SK-N-SH (cell line): ENCODE measurements around the gene MUC2. TPM values are rescaled to one million over a fixed set of nuclear protein-coding genes. Genes with fewer than 3 reads are reported as not detected.

Source experiments
- CTCF ChIA-PET: fragments of 300-600, 350-600 bp; formaldehyde crosslinking; extraction: SDS; loops from one replicate; lab custom pipeline; 2021; lab: Yijun Ruan, JAX
- POLR2A ChIA-PET: fragments of 350-600 bp; sonication (Branson Sonifier 250); formaldehyde crosslinking; extraction: SDS; loops from one replicate; lab custom pipeline; 2020; ENCODE audit warnings: antibody characterized with exemption, inconsistent platforms; lab: Yijun Ruan, JAX
- DNase-seq: peaks from one replicate; pipeline ENCODE4 v3.0.0; 2012
- H2AFZ ChIP-seq: fragments of 200-600 bp; sonication (generic); 2 replicates; pipeline ENCODE4 v1.8.1; 2016; ENCODE audit warnings: antibody characterized with exemption, mild to moderate bottlenecking, low read depth
- H3F3A ChIP-seq: fragments of 200-600 bp; sonication (generic); replicated peaks from 2 replicates; pipeline ENCODE3; 2016; ENCODE audit warnings: antibody characterized with exemption, mild to moderate bottlenecking; ENCODE audit not compliant: insufficient read depth
- H3K27ac ChIP-seq, 2 experiments: fragments of 200-500 bp in 1 of 2; fragments of 200-600 bp in 1 of 2; sonication (Bioruptor generic) in 1 of 2; sonication (generic), shearing (Covaris generic) in 1 of 2; 2 replicates each; pipeline versions ENCODE4 v1.5.1 to v1.6.1; 2014 to 2016; ENCODE audit warnings: low read depth in 2 of 2, inconsistent platforms in 1 of 2, low read length in 1 of 2, mild to moderate bottlenecking in 1 of 2, mixed read lengths in 1 of 2
- H3K27me3 ChIP-seq: fragments of 200-600 bp; sonication (generic), shearing (Covaris generic); 2 replicates; pipeline ENCODE4 v1.6.1; 2016; ENCODE audit warnings: mixed run types; ENCODE audit not compliant: insufficient read depth
- H3K36me3 ChIP-seq, 2 experiments: fragments of 200-500 bp in 1 of 2; fragments of 200-600 bp in 1 of 2; sonication (Bioruptor generic) in 1 of 2; sonication (generic) in 1 of 2; replicated peaks in 1 of 2; 2 replicates each; pipeline versions ENCODE3 to v1.5.1; 2014 to 2016; ENCODE audit warnings: low read length in 1 of 2, mild to moderate bottlenecking in 1 of 2; ENCODE audit not compliant: insufficient read depth in 2 of 2, control insufficient read depth in 1 of 2
- H3K4me1 ChIP-seq, 2 experiments: fragments of 200-500 bp in 1 of 2; fragments of 200-600 bp in 1 of 2; sonication (Bioruptor generic) in 1 of 2; sonication (generic), shearing (Covaris generic) in 1 of 2; 2 replicates each; pipeline versions ENCODE4 v1.5.1 to v1.6.1; 2014 to 2016; ENCODE audit warnings: low read depth in 1 of 2, low read length in 1 of 2, mixed run types in 1 of 2; ENCODE audit not compliant: insufficient read depth in 2 of 2, control insufficient read depth in 1 of 2
- H3K4me2 ChIP-seq: fragments of 200-600 bp; sonication (generic), shearing (Covaris generic); 2 replicates; pipeline ENCODE4 v1.6.1; 2017; ENCODE audit warnings: mixed run types
- H3K4me3 ChIP-seq, 2 experiments: fragments of 200-500 bp in 1 of 2; fragments of 200-600 bp in 1 of 2; sonication (Bioruptor generic) in 1 of 2; sonication (generic), shearing (Covaris generic) in 1 of 2; 2 replicates each; pipeline versions ENCODE4 v1.5.1 to v1.8.1; 2014 to 2016; ENCODE audit warnings: low read depth in 2 of 2, inconsistent platforms in 1 of 2, low read length in 1 of 2, mild to moderate bottlenecking in 1 of 2, mixed read lengths in 1 of 2, moderate library complexity in 1 of 2
- H3K79me2 ChIP-seq: fragments of 200-600 bp; sonication (generic); 2 replicates; pipeline ENCODE4 v1.8.1; 2017; ENCODE audit warnings: mild to moderate bottlenecking; ENCODE audit not compliant: insufficient read depth
- H3K9ac ChIP-seq: fragments of 200-600 bp; sonication (generic); 2 replicates; pipeline ENCODE4 v1.6.1; 2017; ENCODE audit warnings: mixed run types
- H3K9me2 ChIP-seq: fragments of 200-600 bp; sonication (generic); 2 replicates; pipeline ENCODE4 v1.6.1; 2017; ENCODE audit warnings: mixed run types
- H3K9me3 ChIP-seq: fragments of 200-600 bp; sonication (generic); 2 replicates; pipeline ENCODE4 v1.6.1; 2017; ENCODE audit warnings: mixed run types, mild to moderate bottlenecking, moderate library complexity
- H4K20me1 ChIP-seq: fragments of 200-600 bp; sonication (generic); 2 replicates; pipeline ENCODE4 v1.6.1; 2017; ENCODE audit warnings: mild to moderate bottlenecking, mixed run types; ENCODE audit not compliant: insufficient read depth
- CHD2 ChIP-seq: fragments of 150-350 bp; IDR thresholded peaks from 2 replicates; pipeline ENCODE4 v1.6.1; 2018; ENCODE audit warnings: low read length; ENCODE audit not compliant: partially characterized antibody
- EZH2phosphoT487 ChIP-seq: fragments of 200-600 bp; sonication (generic); IDR thresholded peaks from 2 replicates; pipeline ENCODE4 v1.6.1; 2017; ENCODE audit warnings: low read depth, mixed run types, mild to moderate bottlenecking, antibody characterized with exemption, moderate library complexity, borderline replicate concordance
- FOSL2 ChIP-seq: IDR thresholded peaks from 2 replicates; pipeline ENCODE4 v1.4.0; 2012; ENCODE audit warnings: low read depth, mild to moderate bottlenecking, moderate library complexity, borderline replicate concordance
- FOXJ3 ChIP-seq: sonication (generic); formaldehyde crosslinking; IDR thresholded peaks from 2 replicates; pipeline ENCODE4 v1.5.1; 2020; ENCODE audit warnings: mild to moderate bottlenecking, missing genetic modification reagents
- FOXM1 ChIP-seq: IDR thresholded peaks from 2 replicates; pipeline ENCODE4 v1.4.0; 2012; ENCODE audit warnings: low read depth, mild to moderate bottlenecking
- GABPA ChIP-seq: IDR thresholded peaks from 2 replicates; pipeline ENCODE4 v1.4.0; 2012; ENCODE audit warnings: low read depth, mild to moderate bottlenecking
- JUND ChIP-seq: IDR thresholded peaks from 2 replicates; pipeline ENCODE4 v1.4.0; 2012
- MEF2A ChIP-seq: IDR thresholded peaks from 2 replicates; pipeline ENCODE4 v1.4.0; 2012; ENCODE audit warnings: low read depth, borderline replicate concordance
- RAD21 ChIP-seq: IDR thresholded peaks from 2 replicates; pipeline ENCODE4 v1.6.1; 2012; ENCODE audit warnings: mild to moderate bottlenecking, low read length
- REST ChIP-seq: IDR thresholded peaks from 2 replicates; pipeline ENCODE4 v1.6.1; 2012; ENCODE audit warnings: mild to moderate bottlenecking, low read depth, low read length, moderate library complexity
- SIN3A ChIP-seq: IDR thresholded peaks from 2 replicates; pipeline ENCODE4 v1.6.1; 2012; ENCODE audit warnings: low read depth, mild to moderate bottlenecking, low read length, moderate library complexity, borderline replicate concordance
- SMC3 ChIP-seq: IDR thresholded peaks from 2 replicates; pipeline ENCODE4 v1.6.1; 2012; ENCODE audit warnings: low read depth, low read length, improper control_type of control experiment
- ZBTB33 ChIP-seq: IDR thresholded peaks from 2 replicates; pipeline ENCODE4 v1.4.0; 2012; ENCODE audit warnings: low read depth, borderline replicate concordance
- WGBS: methylation state at CpG from one replicate; pipeline ENCODE4 v1.1.6; 2017; ENCODE audit warnings: low lambda C conversion rate; 5-methylcytosine and 5-hydroxymethylcytosine counted together
- polyA plus RNA-seq, 3 experiments: library from polyadenylated mRNA; depleted of rRNA; stranded (reverse); fragments of >200 nt; gene quantifications; 2 replicates each; pipeline ENCODE4 v1.2.3, GENCODE V29; 2012

The MUC2 gene
- polyA plus RNA-seq, 1 of the 3 experiments (the other 2 are of a cell fraction) = not detected

DNA sequence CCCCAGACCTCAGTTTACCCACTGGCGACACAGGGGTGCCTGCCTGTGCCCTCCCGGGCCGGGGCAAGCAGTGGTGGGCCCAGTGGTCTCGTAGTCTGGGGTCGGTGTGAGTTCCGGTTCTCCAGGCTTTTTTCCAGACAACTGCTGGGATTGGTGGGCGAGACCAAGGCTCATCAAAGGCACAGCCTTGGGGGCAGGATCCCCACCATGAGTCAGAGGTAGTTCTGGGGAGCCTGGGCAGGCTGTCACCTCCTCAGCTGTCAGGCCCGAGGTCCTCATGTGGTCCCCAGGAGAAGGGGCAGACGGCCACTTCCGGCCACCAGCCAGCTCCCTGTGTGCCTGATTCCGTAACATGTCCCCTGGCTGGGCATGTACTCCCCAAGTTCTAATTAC lies 827 bp upstream of the MUC2 start:
- no peak overlapping the region for H3K9ac ChIP-seq
- no peaks in the 10 kb centered on the region for H3K79me2 ChIP-seq
- H2AFZ ChIP-seq = no peak overlapping the region
- H3K4me1 ChIP-seq = peaks cover 0 to 5% of the 10 kb centered on the region in 2 experiments; a peak in 1 of 4 replicates
- no peaks in the 10 kb centered on the region for H4K20me1 ChIP-seq
- no peak for DNase-seq
- no peaks in the 10 kb centered on the region for H3K9me2 ChIP-seq
- ChIA-PET CTCF (interaction anchor here (2.1 kb wide), 1 partner anchor 22 kb away, joined by 7 read pairs; no protein-coding TSS in a partner anchor), POLR2A (no interaction called here)
- H3F3A ChIP-seq = no peaks in the 10 kb centered on the region
- 75% methylated on average over 4 of the region's 11 CpGs for WGBS
- H3K27ac ChIP-seq = no peak overlapping the region
- no peaks in the 10 kb centered on the region for H3K9me3 ChIP-seq
- H3K4me2 ChIP-seq = no peak overlapping the region
- H3K4me3 ChIP-seq = no peak overlapping the region
- no peaks in the 10 kb centered on the region for H3K27me3 ChIP-seq
- TF ChIP-seq GABPA (no peak), JUND (no peak), FOXJ3 (no peak), CHD2 (no peak), EZH2phosphoT487 (no peak), FOXM1 (no peak), SMC3 (no peak), REST (no peak), MEF2A (no peak), SIN3A (no peak), FOSL2 (no peak), ZBTB33 (no peak), RAD21 (no peak)
- no peaks in the 10 kb centered on the region for H3K36me3 ChIP-seq
